ENCODE data around the gene NEK1.
"Not testable (repeated sequence)": the region's sequence is repeated elsewhere in the genome, so short reads cannot be mapped to it uniquely, and the experiment has no call there.

NEK1 gene

DNA sequence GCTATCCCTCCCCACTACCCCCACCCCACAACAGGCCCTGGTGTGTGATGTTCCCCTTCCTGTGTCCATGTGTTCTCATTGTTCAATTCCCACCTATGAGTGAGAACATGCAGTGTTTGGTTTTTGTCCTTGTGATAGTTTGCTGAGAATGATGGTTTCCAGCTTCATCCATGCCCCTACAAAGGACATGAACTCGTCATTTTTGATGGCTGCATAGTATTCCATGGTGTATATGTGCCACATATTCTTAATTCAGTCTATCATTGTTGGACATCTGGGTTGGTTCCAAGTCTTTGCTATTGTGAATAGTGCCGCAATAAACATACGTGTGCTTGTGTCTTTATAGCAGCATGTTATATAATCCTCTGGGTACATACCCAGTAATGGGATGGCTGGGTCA is 118.1 kb downstream of the NEK1 start:
- not testable (repeated sequence) for DNase-seq (ENCODE audit: low spot score)

DNA sequence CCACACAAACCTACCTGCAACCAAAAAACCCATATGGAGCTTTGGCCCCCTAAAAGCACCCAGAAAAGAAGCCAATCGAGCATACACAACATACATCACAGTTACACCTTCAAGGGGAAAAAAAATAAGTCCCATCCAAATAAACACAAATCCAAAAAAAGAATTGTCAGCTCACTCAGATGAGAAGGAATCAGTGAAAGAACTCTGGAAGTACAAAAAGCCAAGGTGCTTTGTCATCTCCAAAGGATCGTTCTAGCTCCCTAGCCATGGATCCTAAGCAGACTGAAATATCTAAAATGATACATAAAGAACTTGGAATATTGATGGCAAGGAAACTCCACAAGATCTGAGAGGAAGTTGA is 119.2 kb downstream of the NEK1 start:
- no peak for DNase-seq (ENCODE audit: low spot score)

DNA sequence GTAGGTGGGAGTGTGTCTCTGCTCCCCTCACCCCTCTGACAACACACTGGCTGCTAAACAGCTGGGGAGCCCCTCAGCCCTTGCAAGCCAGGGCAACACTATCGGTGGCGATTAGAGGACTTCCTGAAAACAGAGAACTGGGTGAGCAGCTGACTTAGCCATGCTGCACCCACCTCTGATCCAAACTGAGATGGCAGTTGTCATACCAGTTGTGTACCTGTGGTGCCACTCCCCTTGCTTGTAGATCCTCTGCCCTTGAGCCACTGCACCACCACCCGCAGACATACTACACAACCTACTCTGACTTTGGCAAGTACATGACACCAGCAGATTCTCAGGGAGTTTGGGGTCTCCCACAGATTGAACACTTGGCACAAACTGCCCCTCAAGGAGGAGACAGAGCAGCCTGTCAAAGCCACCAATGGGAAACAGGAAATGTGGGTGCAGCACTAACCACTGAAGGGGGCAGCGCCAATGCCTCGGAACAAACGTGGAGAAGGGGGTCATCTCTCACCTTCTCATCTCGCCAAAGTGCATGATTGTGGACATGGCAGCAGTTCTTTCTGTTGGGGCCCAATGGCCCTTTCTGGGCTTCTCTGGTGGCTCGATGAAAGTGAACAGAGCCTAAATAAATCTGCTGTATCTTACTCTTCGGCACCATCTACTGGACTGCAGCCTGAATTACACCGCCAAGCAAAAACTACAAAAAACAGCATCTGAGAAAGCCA is 119.8 kb downstream of the NEK1 start:
- DNase-seq (ENCODE audit: low spot score) = no peak

GRCh38 chr4:169491211-169491610 is 121.2 kb downstream of the NEK1 start:
- DNase-seq (ENCODE audit: low spot score) = no peak

- no peak for DNase-seq (ENCODE audit: low spot score)
Measured at GRCh38 chr4:169489306-169489705, 123.1 kb downstream of the NEK1 start.

GRCh38 chr4:169485791-169486742 is 126.3 kb downstream of the NEK1 start:
- DNase-seq (ENCODE audit: low spot score) = peak; percentile 66

DNA sequence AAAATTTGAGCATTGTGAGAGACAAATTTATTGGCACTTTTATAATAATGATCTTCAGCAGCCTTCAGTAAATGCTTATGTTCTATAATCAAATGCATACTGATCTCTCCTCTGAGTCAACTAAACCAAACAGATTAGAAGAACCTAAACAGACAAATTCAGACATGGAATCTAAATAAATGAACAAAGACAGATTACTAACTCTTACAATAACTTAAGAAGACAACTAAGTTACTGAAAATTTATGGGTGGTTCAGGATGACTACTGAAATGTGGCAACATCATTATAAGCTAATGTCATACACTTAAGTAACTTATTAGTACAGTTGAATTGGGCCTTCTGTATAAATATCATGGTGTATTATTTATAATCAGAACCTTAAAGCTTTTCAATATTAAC is 127.3 kb downstream of the NEK1 start:
- DNase-seq (ENCODE audit: low spot score) = no peak

DNA sequence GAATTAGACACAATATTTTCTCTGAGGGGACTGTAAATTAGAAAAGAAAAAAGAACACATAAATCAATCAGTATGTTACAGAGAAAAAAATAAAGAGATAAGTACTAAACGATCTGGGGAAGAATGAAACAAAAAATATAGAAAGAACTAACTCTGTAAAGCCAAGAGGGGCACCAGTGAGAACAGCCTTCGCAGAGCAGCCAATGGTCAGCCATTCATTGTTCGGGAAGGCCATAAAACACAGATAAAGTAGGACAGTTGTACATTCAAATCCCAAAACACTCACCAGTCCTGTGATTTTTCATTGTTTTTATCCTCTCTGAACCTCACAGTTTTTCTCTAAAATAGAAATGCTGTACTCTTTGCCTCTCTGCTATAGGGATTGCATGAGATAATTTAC is 127.9 kb downstream of the NEK1 start:
- peak; percentile 41 for DNase-seq (ENCODE audit: low spot score)

DNA sequence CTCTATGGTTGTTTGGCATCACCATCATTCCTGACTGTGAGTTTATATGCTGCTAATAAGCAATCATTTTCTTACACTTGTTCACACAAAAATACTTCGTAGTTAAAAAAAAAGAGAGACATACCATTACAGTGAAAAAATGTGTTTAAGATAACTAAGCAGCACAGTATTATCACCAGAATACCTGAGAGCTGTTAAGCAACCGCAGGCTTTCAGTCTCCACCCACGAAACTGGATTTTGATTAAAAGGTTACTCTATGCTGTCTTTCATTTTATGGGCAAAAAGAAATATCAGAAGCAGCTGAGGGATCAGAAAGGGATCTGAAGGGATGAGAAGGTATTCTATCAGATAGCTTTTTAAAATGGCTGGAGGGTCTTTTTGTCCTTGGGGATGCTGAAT is 148.3 kb downstream of the NEK1 start:
- no peak for DNase-seq (ENCODE audit: low spot score)

GRCh38 chr4:169460081-169460480 is 152.3 kb downstream of the NEK1 start:
- no peak for DNase-seq (ENCODE audit: low spot score)

GRCh38 chr4:169458575-169458974 is 153.8 kb downstream of the NEK1 start:
- no peak for DNase-seq (ENCODE audit: low spot score)

DNA sequence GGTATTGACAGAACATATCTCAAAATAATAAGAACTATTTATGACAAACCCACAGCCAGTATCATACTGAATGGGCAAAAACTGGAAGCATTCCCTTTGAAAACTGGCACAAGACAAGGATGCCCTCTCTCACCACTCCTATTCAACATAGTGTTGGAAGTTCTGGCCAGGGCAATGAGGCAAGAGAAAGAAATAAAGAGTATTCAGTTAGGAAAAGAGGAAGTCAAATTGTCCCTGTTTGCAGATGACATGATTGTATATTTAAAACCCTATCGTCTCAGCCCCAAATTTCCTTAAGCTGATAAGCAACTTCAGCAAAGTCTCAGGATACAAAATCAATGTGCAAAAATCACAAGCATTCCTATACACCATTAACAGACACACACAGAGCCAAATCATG is 159.7 kb downstream of the NEK1 start:
- DNase-seq (ENCODE audit: low spot score) = not testable (repeated sequence)

DNA sequence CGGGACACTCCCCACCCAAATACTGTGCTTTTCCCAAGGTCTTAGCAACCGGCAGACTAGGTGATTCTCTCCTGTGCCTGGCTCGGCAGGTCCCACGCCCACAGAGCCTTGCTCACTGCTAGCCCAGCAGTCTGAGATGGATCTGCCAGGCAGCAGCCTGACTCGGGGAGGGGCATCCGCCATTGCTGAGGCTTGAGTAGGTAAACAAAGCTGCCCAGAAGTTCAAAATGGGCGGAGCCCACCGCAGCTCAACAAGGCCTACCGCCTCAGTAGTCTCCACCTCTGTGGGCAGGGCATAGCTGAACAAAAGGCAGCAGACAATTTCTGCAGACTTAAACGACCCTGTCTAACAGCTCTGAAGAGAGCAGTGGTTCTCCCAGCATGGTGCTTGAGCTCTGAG is 163.4 kb downstream of the NEK1 start:
- DNase-seq (ENCODE audit: low spot score) = not testable (repeated sequence)

- DNase-seq (ENCODE audit: low spot score) = no peak
Measured at GRCh38 chr4:169446824-169447223, 165.6 kb downstream of the NEK1 start.

DNA sequence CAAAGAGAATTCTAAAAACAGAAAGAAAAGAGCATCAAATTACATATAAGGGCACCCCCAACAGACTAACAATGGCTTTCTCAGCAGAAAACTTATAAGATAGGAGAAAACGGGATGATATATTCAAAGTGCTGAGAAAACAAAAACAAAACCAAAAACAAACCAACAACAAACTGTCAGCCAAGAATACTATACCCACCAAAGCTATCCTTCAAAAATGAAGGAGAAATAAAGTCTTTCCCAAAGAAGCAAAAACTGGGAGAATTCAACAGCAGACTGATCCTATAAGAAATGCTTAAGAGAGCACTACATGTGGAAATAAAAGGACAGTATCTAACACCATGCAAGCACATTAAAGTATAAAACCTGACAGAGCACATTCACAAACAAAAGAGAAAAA is 168.6 kb downstream of the NEK1 start:
- no peak for DNase-seq (ENCODE audit: low spot score)

DNA sequence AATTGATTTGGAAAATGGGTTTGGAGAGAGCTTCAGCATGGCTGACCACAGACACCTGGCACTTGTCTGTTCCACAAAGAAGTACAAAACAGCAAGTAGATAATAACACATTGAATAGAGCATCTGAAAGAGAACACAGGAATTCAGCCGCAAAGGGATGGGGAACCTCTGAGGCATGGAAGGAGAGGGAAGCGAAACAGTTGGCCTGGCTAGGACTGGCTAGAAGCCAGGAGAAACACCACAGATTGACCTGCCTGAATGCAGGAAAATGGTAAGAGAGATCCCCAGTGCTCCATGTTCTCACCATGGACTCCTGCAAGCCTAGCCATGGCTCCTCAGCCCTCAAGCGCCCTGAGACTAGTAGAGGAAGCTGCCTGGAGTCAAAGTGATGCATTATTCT is 171.9 kb downstream of the NEK1 start:
- no peak for DNase-seq (ENCODE audit: low spot score)

DNA sequence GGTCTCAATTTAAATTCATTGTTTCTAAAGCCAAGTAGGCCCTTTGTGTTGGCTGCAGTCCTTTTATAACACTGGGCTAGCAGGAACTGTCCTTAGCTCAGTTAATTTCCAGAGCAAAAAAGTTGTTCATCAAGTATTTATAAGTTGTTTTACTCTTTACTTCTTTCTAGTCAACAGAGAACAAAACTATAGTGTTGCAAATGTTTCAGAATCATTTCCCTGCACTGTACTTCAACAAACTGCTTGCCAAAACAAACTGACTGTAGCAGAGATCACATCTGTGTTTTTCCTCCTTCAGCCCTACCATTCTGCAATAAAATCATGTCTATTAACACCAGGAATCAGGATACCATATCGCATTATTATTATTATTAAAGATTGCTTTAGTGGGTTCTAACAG is 173.1 kb downstream of the NEK1 start:
- DNase-seq (ENCODE audit: low spot score) = peak; percentile 31

- DNase-seq (ENCODE audit: low spot score) = no peak
Measured at GRCh38 chr4:169438057-169438480, 174.3 kb downstream of the NEK1 start.

DNA sequence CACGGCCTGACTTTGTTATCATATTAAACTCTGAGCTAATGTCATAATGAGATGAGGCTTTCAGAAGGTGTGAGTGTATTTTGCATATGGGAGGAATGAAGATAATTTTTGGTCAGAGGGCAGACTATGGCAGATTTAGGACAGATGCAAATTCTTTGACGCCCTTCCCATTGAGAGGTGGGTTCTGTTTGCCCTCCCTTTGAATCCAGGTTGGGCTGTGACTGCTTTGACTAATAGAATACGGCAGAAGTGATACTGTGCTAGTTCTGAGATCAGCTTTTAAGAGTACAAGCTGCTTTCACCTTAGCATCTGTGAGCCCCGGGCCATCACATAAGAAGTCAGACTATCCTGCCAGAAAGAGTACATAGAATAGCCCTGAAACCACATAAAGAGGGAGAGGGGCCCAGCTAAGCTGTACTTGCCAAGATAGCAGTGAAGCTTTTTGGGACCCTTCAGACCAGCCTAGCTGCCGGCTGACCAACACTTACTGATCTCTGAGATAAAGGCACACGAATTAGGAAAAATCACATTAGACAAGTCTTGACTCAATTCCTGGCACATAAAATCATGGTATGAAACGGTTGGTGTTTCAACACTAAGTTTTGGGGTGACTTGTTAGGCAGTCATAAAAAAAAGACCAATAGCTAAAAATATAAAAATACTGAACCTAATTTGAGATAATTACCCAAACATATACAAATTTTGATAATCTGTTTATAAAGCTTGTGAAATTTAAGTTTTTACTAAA is 174.9 kb downstream of the NEK1 start:
- DNase-seq (ENCODE audit: low spot score) = no peak

- DNase-seq (ENCODE audit: low spot score) = no peak
Measured at GRCh38 chr4:169436734-169437133, 175.6 kb downstream of the NEK1 start.

GRCh38 chr4:169428376-169428775 is 184.0 kb downstream of the NEK1 start:
- DNase-seq (ENCODE audit: low spot score) = no peak

DNA sequence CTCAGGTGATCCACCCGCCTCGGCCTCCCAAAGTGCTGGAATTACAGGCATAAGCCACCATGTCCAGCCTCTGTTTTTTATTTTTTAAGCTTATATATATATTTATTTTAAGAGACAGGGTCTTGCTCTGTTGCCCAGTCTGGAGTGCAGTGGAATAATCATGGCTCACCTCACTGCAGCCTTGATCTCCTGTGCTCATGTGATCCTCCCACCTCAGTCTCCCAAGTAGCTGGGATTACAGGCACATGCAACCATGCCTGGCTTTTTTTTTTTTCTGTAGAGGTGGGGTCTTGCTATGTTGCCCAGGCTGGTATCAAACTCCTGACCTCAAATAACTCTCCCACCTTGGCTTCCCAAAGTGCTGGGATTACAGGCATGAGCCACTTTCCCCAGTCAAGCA is 184.7 kb downstream of the NEK1 start:
- DNase-seq (ENCODE audit: low spot score) = not testable (repeated sequence)

GRCh38 chr4:169420291-169420690 is 192.1 kb downstream of the NEK1 start:
- DNase-seq (ENCODE audit: low spot score) = no peak
